Head of caudate nucleus (tissue), 42 donors: Measurements from ENCODE around the gene RBBP8NL.
A peak's percentile ranks its signal among the peaks of the same experiment; 100 is the strongest.

Source experiments
- DNase-seq, 42 donors: peaks; one replicate each; pipeline versions ENCODE4 v3.0.0 to v3.0.0-alpha.2; 2020 to 2021; ENCODE audit warnings: mixed read lengths in 7 of 42
- intact Hi-C: fragments of 100-400 bp; cut with DNase I; formaldehyde crosslinking; loops from one replicate; pipeline ENCODE4 v1.15.0; 2022

RBBP8NL gene

DNA sequence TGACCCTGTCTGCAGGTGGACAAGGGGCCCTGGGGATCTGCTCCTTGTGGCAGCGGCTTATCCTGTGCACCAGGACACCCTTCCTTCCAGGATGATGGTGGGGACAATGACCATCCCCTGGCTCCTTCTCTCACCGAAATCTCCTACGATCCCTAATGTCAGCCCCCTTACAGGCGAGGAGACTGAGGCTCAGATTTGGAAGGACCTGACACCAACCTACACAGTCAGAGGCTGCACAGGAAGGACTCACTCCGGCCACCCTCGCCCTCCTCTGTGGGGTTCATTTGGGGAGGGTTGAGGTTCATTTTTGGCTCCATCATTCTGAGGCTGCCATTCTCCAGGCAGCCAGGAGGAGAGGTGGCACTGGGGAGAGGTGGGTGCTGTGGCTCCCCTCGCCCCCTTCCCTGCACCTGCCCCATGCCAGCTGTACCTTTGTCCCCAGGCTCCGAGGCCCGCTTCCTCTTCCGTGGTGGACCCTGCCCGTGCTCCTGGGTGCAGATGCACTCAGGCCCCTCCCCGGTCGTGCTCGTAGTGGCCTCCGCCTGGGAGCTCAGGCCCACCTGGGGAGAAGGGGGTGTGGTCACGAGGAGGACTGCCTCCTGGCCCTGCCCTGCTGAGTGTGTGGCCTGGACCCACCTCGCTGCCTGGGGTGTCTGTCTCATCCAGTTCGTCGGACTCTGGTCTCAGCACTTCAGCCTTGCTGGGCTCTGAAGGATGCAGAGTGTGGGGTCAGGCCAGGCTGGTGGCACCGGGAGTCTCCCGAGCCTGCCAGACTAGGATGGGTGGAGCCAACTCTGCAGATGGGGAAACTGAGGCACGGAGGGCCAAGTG lies 14.9 kb downstream of the RBBP8NL start:
- no peak for DNase-seq
- intact Hi-C loops, result no loop called here

DNA sequence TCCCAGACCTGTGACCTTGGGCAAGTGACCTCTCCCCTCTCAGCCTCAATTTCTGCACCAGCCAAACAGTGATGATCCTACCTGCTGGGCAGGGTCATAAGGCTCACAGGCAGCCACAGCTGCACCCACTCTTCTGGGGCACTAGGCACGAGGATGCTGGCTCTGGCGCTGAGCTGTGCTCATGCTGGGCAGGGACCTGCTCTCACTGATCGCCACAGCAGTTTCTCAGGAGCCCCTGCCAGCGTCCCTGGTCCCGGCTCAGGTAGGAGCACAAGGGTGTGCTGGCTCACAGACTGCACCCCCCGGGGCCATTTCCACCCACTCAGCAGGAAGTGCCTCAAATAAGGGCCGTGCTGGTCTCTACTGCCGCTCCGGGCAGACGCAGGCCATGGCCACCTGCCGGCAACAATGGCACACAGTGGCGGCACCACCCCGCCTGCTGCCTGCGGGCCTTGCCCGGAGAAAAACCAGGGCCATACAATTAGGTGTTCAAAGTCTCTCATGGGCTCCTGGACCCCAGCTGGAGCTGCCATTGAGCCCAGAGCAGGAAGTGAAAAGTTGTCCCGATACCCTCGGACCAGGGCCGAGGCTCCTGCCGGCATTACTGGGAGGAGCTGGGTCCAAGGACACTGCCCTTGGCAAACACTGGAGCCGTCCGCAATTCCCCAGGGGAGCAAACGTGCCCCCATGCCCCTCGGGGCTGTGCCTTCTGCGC lies 15.7 kb downstream of the RBBP8NL start:
- no peak for DNase-seq
- intact Hi-C loops, result no loop called here

DNA sequence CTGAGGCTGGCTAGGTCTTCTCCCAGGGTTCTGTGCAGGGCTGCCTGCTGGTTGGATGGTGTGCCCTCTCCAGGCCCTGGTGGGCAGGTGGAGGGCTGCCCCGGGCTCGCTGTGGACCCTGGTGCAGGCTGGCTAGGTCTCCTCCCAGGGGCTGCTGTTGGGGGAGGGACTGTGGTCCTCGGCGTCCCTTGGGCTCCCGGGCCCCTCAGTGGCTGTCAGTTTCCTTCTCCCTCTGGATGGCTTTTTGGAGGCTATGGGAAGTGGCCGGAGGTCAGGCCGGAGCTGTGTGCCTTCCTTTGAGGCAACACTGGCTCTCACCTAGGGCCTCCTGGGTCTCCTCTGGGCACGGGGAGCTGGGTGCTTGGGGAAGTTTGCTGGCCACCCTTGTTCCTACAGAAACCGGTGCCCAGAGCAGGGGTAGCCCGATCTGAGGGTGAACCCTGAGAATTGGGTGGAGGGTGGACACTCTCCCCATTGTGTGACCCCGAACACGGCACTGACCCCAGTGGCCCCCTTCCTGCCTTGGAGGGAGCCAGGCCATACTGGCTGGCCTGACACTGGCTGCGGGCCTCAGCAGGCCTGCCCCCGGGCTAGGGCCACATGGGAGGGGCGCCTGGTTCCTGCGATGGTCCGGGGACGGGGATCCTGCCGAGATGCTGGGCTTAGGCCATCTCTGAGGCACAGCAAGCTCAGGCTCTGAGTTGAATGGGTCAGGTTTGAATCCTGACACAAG lies 16.4 kb downstream of the RBBP8NL start:
- intact Hi-C loops, result no loop called here

DNA sequence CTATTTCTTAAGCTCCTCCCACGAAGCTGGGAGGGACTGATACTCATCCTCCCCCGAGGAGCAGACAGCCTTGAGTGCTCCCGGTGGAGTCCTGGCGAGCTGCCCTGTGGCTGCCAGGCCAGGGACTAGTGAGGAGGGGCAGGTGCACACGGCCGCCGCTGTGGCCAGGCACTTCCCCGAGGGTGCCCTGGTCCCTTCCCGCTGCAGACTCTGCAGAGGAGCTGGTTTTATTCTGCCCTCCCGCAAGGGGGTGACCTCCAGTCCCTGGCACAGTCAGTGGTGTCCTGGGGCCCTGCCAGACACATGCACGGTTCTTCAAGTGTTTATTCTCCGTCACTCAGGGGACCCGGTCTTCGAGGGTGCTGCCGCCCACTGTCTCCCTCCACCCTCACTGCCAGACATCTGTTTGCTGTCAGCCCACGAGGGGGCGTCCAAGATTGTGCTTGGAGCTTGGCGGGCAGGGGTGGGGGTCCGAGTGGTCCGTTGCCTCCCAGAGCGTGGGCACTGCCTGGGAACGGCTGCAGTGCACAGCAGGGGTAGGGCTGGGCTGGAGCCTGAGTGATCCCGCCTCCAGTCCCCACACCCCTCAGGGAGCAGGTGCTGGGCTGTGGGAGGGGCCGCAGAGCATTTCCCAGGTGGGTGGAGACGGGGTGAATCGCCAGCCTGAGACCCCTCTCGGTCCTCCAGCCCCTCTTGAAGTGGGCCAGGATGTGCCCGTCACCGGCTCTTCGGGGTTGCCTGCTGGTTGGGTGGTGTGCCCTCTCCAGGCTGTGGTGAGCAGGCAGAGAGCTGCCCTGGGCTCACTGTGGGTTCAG lies 17.2 kb downstream of the RBBP8NL start:
- DNase-seq, result peak in 28 of 42 donors; percentile 19 to 66 (median 38)
- intact Hi-C loops, result no loop called here

More for the DNA sequence above, 16.4 kb downstream of the RBBP8NL start:
- DNase-seq, result no peak

DNA sequence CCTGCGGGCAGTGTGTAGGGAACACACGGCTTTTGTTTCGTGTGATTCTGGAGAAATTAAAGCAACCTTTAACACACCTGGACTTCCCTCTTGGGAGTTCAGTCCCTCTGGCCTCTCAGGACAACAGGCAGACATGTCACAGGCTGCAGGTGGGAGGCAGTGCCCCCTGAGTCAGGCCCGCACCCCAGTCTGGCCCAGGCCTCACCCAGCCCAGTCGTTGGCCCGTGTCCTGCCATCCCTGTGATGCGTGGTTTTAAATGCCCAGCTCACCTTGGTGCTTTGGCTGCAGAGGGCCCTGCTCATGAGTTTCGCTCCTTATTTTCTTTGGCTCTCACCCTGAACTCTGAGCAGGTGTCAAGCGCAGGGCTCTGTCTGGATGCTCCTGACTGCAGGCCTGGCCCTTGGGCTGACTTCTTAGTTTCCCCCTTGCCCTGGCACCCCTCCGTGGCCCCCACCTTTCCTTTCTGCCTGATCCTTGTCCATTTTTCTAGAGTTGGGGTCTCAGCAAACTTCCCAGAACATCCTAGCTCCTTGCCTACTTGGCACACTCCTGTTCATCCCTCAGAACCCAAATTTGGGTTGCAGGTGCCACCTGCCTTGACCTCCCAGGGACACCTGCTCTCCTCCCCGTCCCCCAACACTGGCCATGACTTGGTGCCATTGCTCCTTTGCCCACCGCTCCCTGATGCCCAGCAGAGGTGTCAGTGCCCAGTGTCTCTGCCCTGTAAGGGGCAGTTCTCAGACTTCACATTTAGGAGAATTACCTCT lies 18.1 kb downstream of the RBBP8NL start:
- no peak for DNase-seq
- intact Hi-C loops, result no loop called here

DNA sequence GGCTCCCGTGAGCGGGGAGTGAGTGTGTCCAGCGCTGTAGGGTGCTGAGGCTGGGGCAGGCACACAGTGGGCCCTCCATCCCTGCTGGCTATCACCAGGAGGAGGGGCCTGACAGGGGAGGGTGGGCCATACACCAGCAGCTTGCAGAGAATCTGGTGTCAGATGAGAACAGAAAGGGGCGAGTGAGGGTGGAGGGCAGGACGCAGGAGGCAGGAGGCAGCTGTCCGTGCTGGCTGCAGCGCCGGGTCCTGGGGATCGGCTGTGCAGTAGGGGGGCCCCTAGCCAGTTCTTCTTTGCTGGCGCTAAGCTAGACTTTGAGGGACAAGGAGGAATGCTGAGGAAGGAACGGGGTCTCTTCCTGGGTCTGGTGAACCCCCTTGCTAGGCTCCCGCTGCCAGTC lies 18.7 kb downstream of the RBBP8NL start:
- intact Hi-C loops, result no loop called here
- DNase-seq, result no peak

DNA sequence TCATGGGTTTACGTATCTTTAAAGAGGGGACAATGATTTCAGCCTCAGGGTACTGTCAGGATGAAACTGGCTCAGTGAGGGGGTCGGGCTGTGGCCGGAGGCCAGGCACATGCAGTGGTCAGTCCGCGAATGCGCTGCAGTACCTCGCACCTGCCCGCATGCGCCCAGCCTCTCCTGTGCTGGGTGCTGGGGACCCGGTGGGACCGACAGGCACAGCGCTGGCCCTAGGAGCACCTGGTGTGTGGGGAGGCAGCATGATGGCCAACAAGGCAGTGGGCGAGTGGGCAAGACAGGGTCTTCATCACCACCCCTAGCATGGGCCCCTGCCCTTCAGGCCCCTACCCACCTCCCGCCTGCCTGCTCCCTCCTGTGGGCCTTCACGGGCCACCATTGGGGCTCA lies 19.3 kb downstream of the RBBP8NL start:
- no peak for DNase-seq
- intact Hi-C loops, result no loop called here

DNA sequence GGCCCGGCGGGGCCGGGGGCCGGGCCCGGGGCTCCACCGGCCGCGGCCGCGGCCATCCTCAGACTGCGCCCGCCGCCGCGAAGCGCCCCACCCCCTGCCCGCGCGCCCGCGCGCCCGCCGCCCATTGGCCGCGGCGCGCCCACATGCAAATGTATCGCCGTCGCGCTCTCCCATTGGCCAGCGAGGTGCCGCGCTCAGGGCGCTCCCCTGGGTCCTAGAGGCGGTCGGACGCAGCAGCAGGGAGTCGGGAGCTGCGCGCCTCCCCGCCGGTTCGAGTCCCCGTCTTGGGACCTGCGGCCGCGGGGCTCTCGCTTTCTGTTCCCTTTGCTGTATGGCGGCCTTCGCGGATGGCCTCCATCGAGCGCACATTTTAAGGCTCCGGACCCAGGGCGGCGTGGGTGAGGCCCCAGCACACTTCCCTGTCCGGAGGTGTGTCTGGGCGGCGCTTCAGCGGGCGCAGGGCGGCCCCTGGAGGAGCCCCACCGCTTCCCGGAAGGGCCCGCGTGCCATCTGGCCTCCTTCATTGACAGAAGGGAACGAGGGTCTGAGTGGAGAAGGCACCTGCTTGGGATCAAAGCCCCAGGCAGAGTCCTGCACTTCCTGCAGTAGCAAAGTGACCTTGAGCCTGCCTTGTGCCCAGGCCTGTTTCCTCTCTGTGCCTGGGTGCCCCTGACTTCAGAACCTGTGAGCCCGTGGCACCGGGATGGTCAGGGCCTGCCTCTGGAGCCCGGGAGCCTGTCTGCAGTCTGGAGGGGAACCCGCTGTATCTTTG lies 19.9 kb downstream of the RBBP8NL start, which contains the start of gene CABLES2:
TSS of gene CABLES2 (minus strand) at position 65 of the 772 bp plus-strand sequence. CDS start at position 56, 9 bp downstream.
- intact Hi-C loops, result no loop called here
- DNase-seq, result peak; percentile 90 to 98 (median 95)

DNA sequence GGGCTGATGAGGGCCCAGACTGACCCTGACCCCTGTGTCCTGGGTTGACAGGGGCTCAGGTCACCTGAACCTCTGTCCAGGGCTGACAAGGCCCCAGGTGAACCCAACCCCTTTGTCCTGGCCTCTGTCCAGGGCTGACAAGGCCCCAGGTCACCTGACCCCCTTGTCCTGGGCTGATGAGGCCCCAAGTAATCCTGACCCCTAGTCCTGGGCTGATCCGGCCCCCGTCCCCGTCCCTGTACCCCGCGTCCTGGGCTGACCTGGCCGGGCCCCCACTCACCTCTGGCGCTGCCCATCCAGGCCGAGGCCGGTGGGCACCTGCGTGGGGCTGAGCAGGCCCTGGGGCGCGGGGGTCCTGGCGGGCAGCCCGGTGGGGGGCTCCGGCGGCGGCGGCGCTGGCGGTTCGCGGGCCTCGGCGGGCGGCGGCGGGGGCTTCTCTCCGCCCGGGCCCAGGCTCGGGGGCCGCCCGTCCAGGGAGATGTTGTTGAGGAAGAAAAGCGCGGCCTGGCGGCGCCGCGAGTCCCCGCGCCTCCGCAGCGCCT lies 20.6 kb downstream of the RBBP8NL start:
- intact Hi-C loops, result no loop called here
- DNase-seq, result peak in 6 of 42 donors; percentile 12 to 48 (median 22)

DNA sequence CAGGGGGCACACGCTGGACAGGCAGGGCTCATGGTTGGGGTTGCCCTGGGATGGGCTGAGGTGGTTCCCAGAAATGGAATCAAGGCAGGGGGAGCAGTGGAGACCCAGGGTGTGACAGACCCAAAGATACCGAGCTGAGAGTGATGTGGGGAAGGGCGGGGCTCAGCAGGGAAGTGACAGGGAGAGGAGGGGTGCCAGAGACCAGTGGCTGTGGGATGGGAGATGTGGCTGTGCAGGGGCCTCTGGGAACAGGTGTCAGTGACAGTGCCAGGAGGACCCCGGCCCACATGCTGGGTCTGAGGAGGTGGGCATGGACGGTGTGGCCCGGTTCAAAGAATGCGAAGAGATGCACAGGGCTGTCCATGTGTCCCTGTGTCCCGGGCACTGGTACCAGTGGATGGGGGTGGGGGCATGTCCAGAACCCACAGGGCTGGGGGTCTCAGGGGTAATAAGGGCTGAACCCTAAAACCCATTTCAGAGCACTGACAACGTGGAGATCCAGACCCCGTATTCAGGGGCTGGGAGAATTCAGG lies 21.3 kb downstream of the RBBP8NL start:
- no peak for DNase-seq

DNA sequence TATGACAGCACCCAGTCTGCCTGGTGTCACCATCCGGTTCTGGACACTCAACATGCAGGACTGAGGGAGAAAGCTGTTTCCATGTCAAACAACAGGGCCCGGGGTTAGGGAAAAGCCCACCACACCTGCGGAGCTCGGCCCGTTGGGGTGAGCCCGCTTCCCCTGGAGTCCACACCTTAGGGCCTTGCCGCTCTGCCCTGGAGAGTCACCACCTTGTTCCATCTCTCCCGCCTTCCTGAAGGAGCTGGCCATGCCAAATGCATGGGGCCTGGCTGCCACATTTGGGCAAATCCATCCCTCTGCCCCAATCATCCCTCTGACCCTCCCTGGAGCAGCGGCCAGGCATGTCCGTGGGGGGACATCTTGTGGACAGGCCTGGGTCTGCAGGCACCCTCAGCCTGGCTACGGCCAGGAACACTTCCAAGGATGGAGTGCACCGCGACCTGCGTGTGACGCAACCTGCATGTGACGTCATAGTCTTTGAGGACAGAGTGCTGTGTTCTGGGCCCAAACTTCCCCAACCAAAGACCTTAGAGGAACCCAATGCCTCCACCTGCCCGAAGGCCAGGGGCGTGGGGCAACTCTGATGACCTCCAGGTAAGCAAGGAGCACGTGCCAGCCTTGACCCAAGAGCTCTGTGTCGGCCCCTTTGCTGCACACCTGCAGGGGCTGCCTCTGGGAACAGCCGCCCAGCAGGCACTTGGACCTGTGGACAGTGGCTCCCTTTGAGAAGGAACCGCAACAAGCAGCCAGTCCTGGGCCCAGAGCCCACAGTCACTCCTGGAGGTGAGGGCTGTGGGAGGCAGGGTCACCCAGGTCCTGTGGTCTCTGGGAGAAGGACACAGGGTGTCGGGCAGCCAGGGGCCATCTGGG lies 22.0 kb downstream of the RBBP8NL start:
- DNase-seq, result peak in 29 of 42 donors; percentile 11 to 65 (median 41)
- intact Hi-C loops, result no loop called here

More for the DNA sequence above, 21.3 kb downstream of the RBBP8NL start:
- intact Hi-C loops, result no loop called here

DNA sequence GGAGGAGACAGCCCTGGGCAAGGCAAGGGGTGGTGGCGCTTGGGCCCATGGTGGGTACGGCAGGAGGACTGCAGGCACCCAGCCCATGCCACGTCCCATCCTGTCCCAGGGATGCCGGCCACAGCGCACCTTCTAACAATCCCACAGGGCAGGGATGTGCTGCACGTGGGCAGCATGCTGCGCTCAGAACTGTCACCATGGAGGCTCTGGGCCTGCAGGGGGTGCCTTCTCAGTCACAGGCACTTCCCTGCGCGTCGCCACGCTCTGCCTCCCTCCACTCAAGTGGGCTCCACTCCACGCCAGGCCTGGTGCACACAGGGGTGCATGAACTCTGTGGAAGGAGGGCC lies 22.6 kb downstream of the RBBP8NL start:
- intact Hi-C loops, result no loop called here
- DNase-seq, result no peak

DNA sequence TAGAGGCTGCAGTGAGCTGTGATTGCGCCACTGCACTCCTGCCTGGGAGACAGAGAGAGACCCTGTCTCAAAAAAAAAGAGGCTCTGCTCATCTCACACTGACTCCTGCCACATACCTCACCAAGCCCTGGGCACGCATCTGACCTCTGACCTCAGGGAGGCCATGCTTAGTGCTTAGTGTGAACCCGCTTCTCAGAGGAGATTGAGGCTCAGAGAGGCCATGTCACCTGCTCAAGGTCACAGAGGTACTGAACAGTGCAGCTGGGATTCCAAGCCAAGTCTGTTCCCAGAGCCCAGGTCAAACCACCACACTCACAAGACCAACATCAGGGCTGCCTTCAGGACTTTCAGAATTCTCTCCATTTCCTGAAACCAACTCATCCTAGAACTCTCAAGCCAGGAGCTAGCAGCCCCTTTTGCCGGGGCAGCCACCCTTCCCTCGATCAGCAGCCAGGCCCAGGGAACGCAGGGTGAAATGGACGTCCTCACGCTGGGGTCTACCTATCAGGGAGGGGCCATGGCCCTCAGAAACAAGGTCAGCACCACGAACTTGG lies 23.1 kb downstream of the RBBP8NL start:
- intact Hi-C loops, result no loop called here
- no peak for DNase-seq

DNA sequence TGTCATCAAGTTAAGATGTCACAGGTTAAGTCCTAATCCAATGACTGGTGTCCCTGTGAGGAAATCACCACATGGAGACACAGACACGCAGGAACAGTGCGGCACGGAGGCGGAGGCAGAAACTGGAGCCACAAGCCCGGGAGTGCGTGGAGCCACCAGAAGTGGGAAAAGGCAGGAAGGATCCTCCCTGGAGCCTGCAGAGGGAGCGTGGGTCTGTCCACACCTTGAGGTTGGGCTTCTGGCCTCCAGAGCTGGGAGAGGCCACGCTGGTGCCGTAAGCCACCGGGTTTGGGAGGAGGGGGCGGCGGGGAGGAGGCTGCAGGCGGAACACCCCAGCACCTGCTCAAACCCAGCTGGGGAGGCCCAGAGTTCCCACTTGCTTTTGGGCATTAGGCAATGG lies 24.0 kb downstream of the RBBP8NL start:
- DNase-seq, result no peak
- intact Hi-C loops, result no loop called here

DNA sequence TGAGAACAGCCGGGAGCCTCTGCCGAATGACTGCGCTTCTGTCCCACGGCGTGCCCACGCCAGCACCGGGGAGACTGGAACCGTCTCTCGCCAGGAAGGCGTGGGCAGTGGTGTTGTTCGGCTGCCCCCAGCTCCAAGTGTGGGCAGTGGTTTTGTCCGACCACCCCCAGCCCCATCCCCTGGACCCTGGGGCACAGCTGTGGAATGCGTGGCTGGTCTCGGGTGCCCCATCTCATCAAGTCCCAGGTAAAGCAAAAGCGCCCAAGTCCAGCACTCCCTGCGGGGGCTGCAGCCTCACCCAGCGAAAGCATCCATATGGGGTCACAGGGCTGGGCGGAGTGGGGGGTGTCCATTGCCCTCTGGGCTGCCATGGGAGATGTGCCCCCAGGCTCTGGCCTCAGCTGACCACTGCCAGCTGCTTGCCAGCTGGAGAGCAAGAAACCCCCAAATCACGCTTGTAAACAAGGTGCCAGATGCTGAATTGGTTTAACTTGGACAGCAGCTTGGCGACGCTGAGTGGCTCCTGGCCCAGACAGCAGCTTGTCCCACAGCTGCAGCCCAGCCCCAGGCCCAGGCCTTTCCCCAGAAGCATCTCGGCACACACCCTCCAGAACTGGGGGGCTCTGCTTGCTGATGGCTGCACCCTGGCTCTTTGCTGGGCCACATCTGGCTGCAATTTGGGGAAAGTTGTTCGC lies 24.7 kb downstream of the RBBP8NL start:
- intact Hi-C loops, result no loop called here
- no peak for DNase-seq
